Astrocyte (in vitro differentiated cells and primary cell): ENCODE results near the gene IRF2. TPM values are rescaled to one million over a fixed set of nuclear protein-coding genes. Genes with fewer than 3 reads are reported as not detected.

ENCODE experiments used
- DNase-seq: peaks from one replicate; pipeline ENCODE4 v3.0.0-alpha.2; 2010; ENCODE audit warnings: low read depth
- FAIRE-seq: peaks from 2 replicates; lab custom pipeline; 2011; peaks lifted over from hg19 to GRCh38; lab: Jason Lieb, UNC
- H2AFZ ChIP-seq: 2 replicates; pipeline ENCODE4 v1.6.0; 2012; ENCODE audit warnings: low read depth, low read length, inconsistent platforms
- H3K27ac ChIP-seq: 2 replicates; pipeline ENCODE4 v1.5.1; 2011; ENCODE audit warnings: low read depth, low read length, inconsistent platforms
- H3K27me3 ChIP-seq: 2 replicates; pipeline ENCODE4 v1.6.0; 2011; ENCODE audit warnings: low read length, inconsistent platforms; ENCODE audit not compliant: insufficient read depth
- H3K36me3 ChIP-seq: 2 replicates; pipeline ENCODE4 v1.5.1; 2011; ENCODE audit warnings: low read length, inconsistent platforms; ENCODE audit not compliant: insufficient read depth
- H3K4me1 ChIP-seq: 2 replicates; pipeline ENCODE4 v1.5.1; 2011; ENCODE audit warnings: low read length, inconsistent platforms; ENCODE audit not compliant: insufficient read depth
- H3K4me2 ChIP-seq: 2 replicates; pipeline ENCODE4 v1.6.0; 2012; ENCODE audit warnings: low read length, inconsistent platforms
- H3K4me3 ChIP-seq: 2 replicates; pipeline ENCODE4 v1.5.1; 2011; ENCODE audit warnings: low read depth, mild to moderate bottlenecking, low read length, inconsistent platforms; ENCODE audit not compliant: insufficient read depth
- H3K79me2 ChIP-seq: 2 replicates; pipeline ENCODE4 v1.6.0; 2012; ENCODE audit warnings: mild to moderate bottlenecking, low read length, inconsistent platforms; ENCODE audit not compliant: insufficient read depth
- H3K9ac ChIP-seq: 2 replicates; pipeline ENCODE4 v1.6.0; 2012; ENCODE audit warnings: mild to moderate bottlenecking, low read length, inconsistent platforms
- H3K9me3 ChIP-seq: 2 replicates; pipeline ENCODE4 v1.5.1; 2012; ENCODE audit warnings: low read depth, mild to moderate bottlenecking, low read length, inconsistent platforms; ENCODE audit not compliant: insufficient read depth
- H4K20me1 ChIP-seq: 2 replicates; pipeline ENCODE4 v1.6.0; 2012; ENCODE audit warnings: low read length, inconsistent platforms; ENCODE audit not compliant: insufficient read depth
- H3K27ac Mint-ChIP-seq: one replicate; pipeline ENCODE4 v1.8.0; 2021; ENCODE audit warnings: mild to moderate bottlenecking, mixed read lengths; ENCODE audit not compliant: unreplicated experiment
- H3K27me3 Mint-ChIP-seq: one replicate; pipeline ENCODE4 v1.8.0; 2021; ENCODE audit warnings: low read depth, mixed read lengths; ENCODE audit not compliant: unreplicated experiment
- H3K36me3 Mint-ChIP-seq: one replicate; pipeline ENCODE4 v1.8.0; 2021; ENCODE audit warnings: low read depth, mixed read lengths; ENCODE audit not compliant: unreplicated experiment
- H3K4me1 Mint-ChIP-seq: one replicate; pipeline ENCODE4 v1.8.0; 2021; ENCODE audit warnings: low read depth, mixed read lengths; ENCODE audit not compliant: unreplicated experiment
- H3K4me3 Mint-ChIP-seq: one replicate; pipeline ENCODE4 v1.8.0; 2021; ENCODE audit warnings: mild to moderate bottlenecking, moderate library complexity, mixed read lengths; ENCODE audit not compliant: unreplicated experiment
- H3K9me3 Mint-ChIP-seq: one replicate; pipeline ENCODE4 v1.8.0; 2021; ENCODE audit warnings: mild to moderate bottlenecking, mixed read lengths; ENCODE audit not compliant: unreplicated experiment
- CTCF ChIP-seq: IDR thresholded peaks from 2 replicates; pipeline ENCODE4 v1.5.1; 2011; ENCODE audit warnings: low read depth, mild to moderate bottlenecking, inconsistent platforms, low read length, moderate library complexity; ENCODE audit not compliant: insufficient read depth
- EZH2 ChIP-seq: IDR thresholded peaks from 2 replicates; pipeline ENCODE4 v1.6.1; 2012; ENCODE audit warnings: mild to moderate bottlenecking, low read length, inconsistent platforms; ENCODE audit not compliant: insufficient read depth
- total RNA-seq: library from RNA; stranded (reverse); gene quantifications from 2 replicates; pipeline ENCODE4 v1.2.1, GENCODE V29; 2021

The IRF2 gene
- total RNA-seq, 1 donor from 2014 or later = 12.6 TPM

GRCh38 chr4:184434021-184434420, 40.3 kb downstream of the IRF2 start:
- Histone ChIP-seq H3K79me2 (peaks cover 26% of the 10 kb centered on the region), H3K9ac (no peak overlapping the region), H3K4me2 (no peak overlapping the region), H2AFZ (no peak overlapping the region), H3K27ac (no peak overlapping the region), H3K27me3 (no peaks in the 10 kb centered on the region), H3K4me1 (peaks cover 6% of the 10 kb centered on the region), H3K4me3 (no peak overlapping the region), H3K9me3 (no peaks in the 10 kb centered on the region), H4K20me1 (peaks cover 59% of the 10 kb centered on the region), H3K36me3 (no peaks in the 10 kb centered on the region)
- Mint-ChIP-seq H3K4me1 (peaks cover 36% of the 10 kb centered on the region), H3K4me3 (no peak overlapping the region), H3K27me3 (no peaks in the 10 kb centered on the region), H3K9me3 (no peaks in the 10 kb centered on the region), H3K36me3 (peaks cover 11% of the 10 kb centered on the region), H3K27ac (no peak overlapping the region)
- TF ChIP-seq CTCF = no peak
- no peak for TF ChIP-seq EZH2
- no peak for DNase-seq
- no peak for FAIRE-seq

- no peak overlapping the region for H3K4me3 ChIP-seq
- TF ChIP-seq EZH2 = no peak
- no peak for TF ChIP-seq CTCF
- H3K36me3 Mint-ChIP-seq = peaks cover 11% of the 10 kb centered on the region
- no peaks in the 10 kb centered on the region for H3K27me3 Mint-ChIP-seq
- no peaks in the 10 kb centered on the region for H3K36me3 ChIP-seq
- peaks cover 23% of the 10 kb centered on the region for H3K79me2 ChIP-seq
- H3K9me3 Mint-ChIP-seq = no peaks in the 10 kb centered on the region
- no peak overlapping the region for H3K27ac Mint-ChIP-seq
- H3K9ac ChIP-seq = no peak overlapping the region
- H3K9me3 ChIP-seq = no peaks in the 10 kb centered on the region
- no peaks in the 10 kb centered on the region for H3K27me3 ChIP-seq
- H3K4me3 Mint-ChIP-seq = no peak overlapping the region
- no peak overlapping the region for H2AFZ ChIP-seq
- H3K4me1 Mint-ChIP-seq = peaks cover 35% of the 10 kb centered on the region
- H3K27ac ChIP-seq = no peak overlapping the region
- DNase-seq = no peak
- H3K4me1 ChIP-seq = peaks cover 6% of the 10 kb centered on the region
- no peak for FAIRE-seq
- H4K20me1 ChIP-seq = peaks cover 56% of the 10 kb centered on the region
- H3K4me2 ChIP-seq = no peak overlapping the region
Measured at GRCh38 chr4:184433258-184433892, 41.0 kb downstream of the IRF2 start.
